Measurements from ENCODE around the gene TMEM232.

The TMEM232 gene

DNA sequence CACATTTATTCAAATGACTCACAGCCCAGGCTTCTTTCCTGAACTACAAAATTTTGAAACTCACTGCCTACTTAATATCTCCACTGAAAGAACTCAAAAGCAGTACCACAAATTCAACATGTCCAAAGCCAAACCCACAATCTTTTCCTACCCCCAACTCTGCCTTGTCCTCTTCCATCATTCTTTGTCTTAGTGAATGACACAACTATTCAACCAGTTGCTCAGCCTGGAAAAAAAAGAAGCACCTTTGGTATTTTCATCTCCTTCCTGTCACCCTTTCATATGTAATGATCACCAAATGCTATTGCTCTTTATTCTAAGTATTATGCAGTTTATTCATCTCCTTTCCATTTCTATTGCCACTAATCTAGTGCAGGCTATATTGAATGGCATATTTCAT lies 216.3 kb downstream of the TMEM232 start:
- H3K4me1 ChIP-seq: no peaks in the 10 kb centered on the region
- DNase-seq: no peak
- H3K9me3 ChIP-seq: no peaks in the 10 kb centered on the region
- no peaks in the 10 kb centered on the region for H3K27me3 ChIP-seq
- TF ChIP-seq, protein P1, sequence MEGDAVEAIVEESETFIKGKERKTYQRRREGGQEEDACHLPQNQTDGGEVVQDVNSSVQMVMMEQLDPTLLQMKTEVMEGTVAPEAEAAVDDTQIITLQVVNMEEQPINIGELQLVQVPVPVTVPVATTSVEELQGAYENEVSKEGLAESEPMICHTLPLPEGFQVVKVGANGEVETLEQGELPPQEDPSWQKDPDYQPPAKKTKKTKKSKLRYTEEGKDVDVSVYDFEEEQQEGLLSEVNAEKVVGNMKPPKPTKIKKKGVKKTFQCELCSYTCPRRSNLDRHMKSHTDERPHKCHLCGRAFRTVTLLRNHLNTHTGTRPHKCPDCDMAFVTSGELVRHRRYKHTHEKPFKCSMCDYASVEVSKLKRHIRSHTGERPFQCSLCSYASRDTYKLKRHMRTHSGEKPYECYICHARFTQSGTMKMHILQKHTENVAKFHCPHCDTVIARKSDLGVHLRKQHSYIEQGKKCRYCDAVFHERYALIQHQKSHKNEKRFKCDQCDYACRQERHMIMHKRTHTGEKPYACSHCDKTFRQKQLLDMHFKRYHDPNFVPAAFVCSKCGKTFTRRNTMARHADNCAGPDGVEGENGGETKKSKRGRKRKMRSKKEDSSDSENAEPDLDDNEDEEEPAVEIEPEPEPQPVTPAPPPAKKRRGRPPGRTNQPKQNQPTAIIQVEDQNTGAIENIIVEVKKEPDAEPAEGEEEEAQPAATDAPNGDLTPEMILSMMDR (IDR thresholded peaks at IDR 0.05): no peak
- H3K27ac ChIP-seq: no peak overlapping the region
- no peak overlapping the region for H3K4me3 ChIP-seq
- no peaks in the 10 kb centered on the region for H3K36me3 ChIP-seq
- intact Hi-C loops (cut with DNase I; ENCODE audit: low total_unique reads): no loop called here

DNA sequence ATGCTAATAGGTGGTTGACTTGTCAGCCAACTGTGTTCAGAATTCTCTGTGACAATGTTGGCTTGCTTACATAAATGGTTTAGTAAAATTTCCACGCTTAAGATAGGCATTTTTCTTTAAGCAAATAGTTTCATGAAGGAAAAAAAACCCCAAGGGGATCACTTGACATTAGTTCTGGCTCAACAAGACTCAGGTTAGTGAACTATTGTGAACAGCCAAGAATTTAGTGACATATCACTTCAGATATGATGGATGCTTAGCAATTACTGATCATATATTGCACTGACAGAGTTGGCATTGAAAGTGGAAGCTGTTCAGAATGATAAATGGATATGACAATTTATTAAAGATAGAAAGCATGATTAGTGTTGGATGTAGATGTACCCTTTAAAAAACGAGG lies 218.5 kb downstream of the TMEM232 start:
- intact Hi-C loops (cut with DNase I; ENCODE audit: low total_unique reads): no loop called here
- H3K36me3 ChIP-seq: no peaks in the 10 kb centered on the region
- TF ChIP-seq, protein P1 (IDR thresholded peaks at IDR 0.05): no peak
- H3K27me3 ChIP-seq: no peaks in the 10 kb centered on the region
- no peaks in the 10 kb centered on the region for H3K9me3 ChIP-seq
- H3K4me1 ChIP-seq: no peaks in the 10 kb centered on the region
- no peak overlapping the region for H3K4me3 ChIP-seq
- no peak for DNase-seq
- no peak overlapping the region for H3K27ac ChIP-seq

DNA sequence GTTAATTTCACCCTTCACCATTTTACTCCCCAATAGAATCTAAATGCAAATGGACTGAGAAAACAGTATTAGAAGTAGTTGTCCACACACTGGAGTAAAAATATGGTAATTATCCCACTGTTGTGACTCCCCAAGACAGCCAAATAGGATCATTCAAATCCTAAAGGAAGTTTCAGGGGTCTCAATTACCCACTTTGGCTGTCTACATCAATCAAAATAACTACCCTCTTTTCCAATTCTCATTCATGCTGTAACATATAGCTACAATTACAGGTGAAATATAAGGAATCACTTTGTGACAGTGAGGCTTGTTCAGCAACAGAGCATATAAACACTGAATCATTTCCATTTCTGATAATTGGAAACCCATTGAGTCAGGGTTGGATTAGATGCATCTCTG lies 220.1 kb downstream of the TMEM232 start:
- no peak for DNase-seq
- TF ChIP-seq, protein P1 (IDR thresholded peaks at IDR 0.05): no peak
- Histone ChIP-seq H3K27me3 (no peaks in the 10 kb centered on the region), H3K9me3 (no peaks in the 10 kb centered on the region), H3K4me1 (no peaks in the 10 kb centered on the region), H3K36me3 (no peaks in the 10 kb centered on the region), H3K4me3 (no peak overlapping the region), H3K27ac (no peak overlapping the region)
- intact Hi-C loops (cut with DNase I; ENCODE audit: low total_unique reads): no loop called here

DNA sequence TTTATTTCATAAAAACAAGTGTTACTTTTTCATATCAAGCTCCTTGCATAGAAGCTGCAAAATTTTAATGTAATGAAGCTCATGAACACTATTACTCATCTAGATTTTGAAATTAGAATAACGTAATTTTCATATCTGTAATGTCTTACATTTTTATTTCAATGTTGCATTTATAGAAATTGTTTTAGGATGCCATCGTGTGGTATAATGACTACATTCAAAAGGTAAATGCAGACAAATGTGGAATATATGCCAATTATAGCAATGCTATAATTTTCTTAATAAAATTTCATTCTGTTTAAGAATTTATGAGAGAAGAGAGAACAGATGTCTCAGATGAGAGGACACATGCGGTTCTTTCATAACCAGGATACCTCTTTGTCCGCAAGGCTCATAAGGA lies 230.2 kb downstream of the TMEM232 start:
- TF ChIP-seq, protein P1 (IDR thresholded peaks at IDR 0.05): no peak
- H3K36me3 ChIP-seq: no peaks in the 10 kb centered on the region
- intact Hi-C loops (cut with DNase I; ENCODE audit: low total_unique reads): no loop called here
- no peaks in the 10 kb centered on the region for H3K9me3 ChIP-seq
- no peak for DNase-seq
- no peak overlapping the region for H3K27ac ChIP-seq
- H3K4me1 ChIP-seq: no peaks in the 10 kb centered on the region
- no peaks in the 10 kb centered on the region for H3K27me3 ChIP-seq
- no peak overlapping the region for H3K4me3 ChIP-seq

DNA sequence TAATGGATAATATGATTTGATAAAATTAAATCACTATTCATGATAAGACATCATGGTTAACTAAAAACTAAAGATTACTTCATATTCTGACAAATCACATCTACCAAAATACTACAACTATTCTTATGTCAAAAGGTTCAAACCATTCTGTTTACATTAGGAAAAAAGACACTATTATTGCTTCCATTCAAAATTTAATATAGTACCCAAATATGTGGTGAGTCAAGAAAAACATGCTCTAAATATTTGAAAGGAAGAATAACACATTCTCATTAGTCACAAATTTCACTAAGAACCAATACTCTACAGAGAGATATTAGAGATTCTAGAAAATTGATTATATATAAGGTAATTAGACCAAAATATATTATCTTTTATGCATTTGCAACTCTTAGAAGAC lies 234.0 kb downstream of the TMEM232 start:
- Histone ChIP-seq H3K36me3 (no peaks in the 10 kb centered on the region), H3K9me3 (no peaks in the 10 kb centered on the region), H3K27ac (no peak overlapping the region), H3K4me1 (no peaks in the 10 kb centered on the region), H3K4me3 (no peak overlapping the region), H3K27me3 (no peaks in the 10 kb centered on the region)
- TF ChIP-seq, protein P1 (IDR thresholded peaks at IDR 0.05): no peak
- DNase-seq: no peak
- intact Hi-C loops (cut with DNase I; ENCODE audit: low total_unique reads): no loop called here

DNA sequence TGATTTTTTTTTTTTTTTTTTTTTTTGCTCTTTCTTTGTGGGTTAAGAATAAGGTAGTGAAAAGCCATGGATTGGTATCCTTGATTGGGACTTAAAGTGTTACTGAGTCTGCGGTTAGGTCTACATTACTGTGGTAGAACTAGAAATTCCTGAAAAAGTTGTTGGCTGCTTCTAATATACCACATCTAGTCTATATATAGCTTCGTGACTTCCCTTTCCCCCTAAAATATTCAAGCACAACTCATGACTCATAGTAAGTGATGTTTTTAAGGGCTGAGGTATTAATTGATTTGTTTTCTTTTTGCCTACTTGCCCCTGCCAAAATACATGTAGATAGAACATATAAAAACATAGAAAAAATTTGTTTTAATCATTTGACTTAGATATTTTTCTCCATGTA lies 247.6 kb downstream of the TMEM232 start:
- H3K9me3 ChIP-seq: peaks cover 0 to 11% (median 0%) of the 10 kb centered on the region in 3 donors
- TF ChIP-seq, protein P1 (IDR thresholded peaks at IDR 0.05): no peak

More for the DNA sequence above, 247.6 kb downstream of the TMEM232 start:
- intact Hi-C loops (cut with DNase I; ENCODE audit: low total_unique reads): no loop called here
- Histone ChIP-seq H3K36me3 (no peaks in the 10 kb centered on the region), H3K4me1 (peaks cover 0 to 36% (median 0%) of the 10 kb centered on the region in 4 donors), H3K4me3 (no peak overlapping the region), H3K27ac (no peak overlapping the region), H3K27me3 (no peaks in the 10 kb centered on the region)
- DNase-seq: no peak
